ENCODE data around the gene STARD13.

STARD13 gene

GRCh38 chr13:33072759-33073158 is 212.8 kb downstream of the STARD13 start:
- Histone ChIP-seq H3K4me2 (no peak overlapping the region), H3K4me1 (no peaks in the 10 kb centered on the region), H3K27ac (no peak overlapping the region), H3K9ac (no peak overlapping the region), H3K27me3 (no peaks in the 10 kb centered on the region), H3K9me3 (no peaks in the 10 kb centered on the region), H3K36me3 (no peaks in the 10 kb centered on the region), H4K20me1 (no peaks in the 10 kb centered on the region), H3K4me3 (no peak overlapping the region)
- TF ChIP-seq Cebpa-rat (IDR thresholded peaks at IDR 0.05), result no peak

DNA sequence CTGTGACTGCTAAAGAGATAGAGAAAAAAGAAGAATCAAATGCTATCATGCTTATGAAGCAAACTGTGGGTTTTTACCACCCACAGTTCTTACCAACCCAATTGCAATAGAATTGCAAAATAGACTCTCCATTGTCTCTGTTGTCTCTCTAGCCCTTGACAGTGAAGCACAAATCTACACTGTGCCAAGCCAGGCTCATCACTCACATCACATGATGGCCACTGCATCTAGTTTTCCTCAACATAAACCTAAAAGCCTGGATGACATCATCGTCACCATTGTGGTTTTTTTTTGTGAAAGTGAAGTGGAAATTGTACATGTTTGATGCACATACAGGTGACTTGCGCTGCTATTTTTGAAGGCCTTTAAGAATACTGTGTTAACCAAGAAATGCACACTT is 213.3 kb downstream of the STARD13 start:
- Histone ChIP-seq H3K36me3 (no peaks in the 10 kb centered on the region), H3K27me3 (no peaks in the 10 kb centered on the region), H3K9me3 (no peaks in the 10 kb centered on the region), H4K20me1 (no peaks in the 10 kb centered on the region), H3K9ac (no peak overlapping the region), H3K4me1 (no peaks in the 10 kb centered on the region), H3K4me3 (no peak overlapping the region), H3K27ac (no peak overlapping the region), H3K4me2 (no peak overlapping the region)
- TF ChIP-seq Cebpa-rat (IDR thresholded peaks at IDR 0.05), result no peak

DNA sequence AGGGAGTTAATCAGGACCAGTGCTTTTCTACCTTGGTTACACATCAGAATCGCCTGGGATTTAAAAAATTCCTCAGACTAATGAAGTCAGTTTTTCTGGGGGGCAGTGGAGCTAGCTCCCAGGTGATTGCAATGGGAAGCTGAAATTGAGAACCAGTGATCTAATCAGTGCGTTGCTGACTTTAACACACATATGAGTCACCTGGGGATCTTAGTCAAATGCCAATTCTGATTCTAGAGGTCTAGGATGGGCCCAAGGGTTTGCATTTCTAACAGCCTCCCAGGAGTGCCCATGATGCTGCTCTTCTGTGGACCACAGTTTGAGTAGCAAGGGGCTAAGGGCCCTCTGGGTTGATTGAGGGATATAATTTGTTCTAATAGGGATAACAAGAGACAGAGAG is 214.8 kb downstream of the STARD13 start:
- no peak overlapping the region for H3K9ac ChIP-seq
- no peak overlapping the region for H3K27ac ChIP-seq
- H3K4me3 ChIP-seq, result no peak overlapping the region
- no peaks in the 10 kb centered on the region for H4K20me1 ChIP-seq
- no peaks in the 10 kb centered on the region for H3K27me3 ChIP-seq
- H3K4me2 ChIP-seq, result no peak overlapping the region
- no peaks in the 10 kb centered on the region for H3K36me3 ChIP-seq
- 0 out of 2 replicates have a peak, but pooled peaks cover 2% of the 10 kb centered on the region for H3K9me3 ChIP-seq
- no peak for TF ChIP-seq Cebpa-rat (IDR thresholded peaks at IDR 0.05)
- no peaks in the 10 kb centered on the region for H3K4me1 ChIP-seq

DNA sequence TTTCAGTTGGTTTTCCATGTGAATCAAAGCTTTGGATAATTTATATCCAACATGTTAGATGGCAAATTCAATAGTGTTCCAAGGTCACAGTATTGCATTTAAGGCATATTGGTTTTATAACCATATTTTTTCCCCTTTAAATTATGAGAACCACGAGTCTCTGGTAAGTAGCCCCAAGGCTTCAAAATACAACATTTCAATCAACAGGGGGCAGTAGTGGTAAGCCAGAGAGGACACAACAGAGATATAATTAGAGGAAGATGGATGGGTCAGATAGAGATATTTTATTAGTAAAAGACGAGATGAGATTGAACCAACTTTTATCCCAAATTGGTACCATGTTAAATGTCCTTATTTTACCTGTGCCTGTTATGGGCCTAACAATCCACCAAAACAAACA is 216.2 kb downstream of the STARD13 start:
- Histone ChIP-seq H3K9ac (no peak overlapping the region), H3K27ac (no peak overlapping the region), H3K9me3 (0 out of 2 replicates have a peak, but pooled peaks cover 2% of the 10 kb centered on the region), H3K4me3 (no peak overlapping the region), H4K20me1 (no peaks in the 10 kb centered on the region), H3K4me1 (no peaks in the 10 kb centered on the region), H3K36me3 (no peaks in the 10 kb centered on the region), H3K27me3 (no peaks in the 10 kb centered on the region), H3K4me2 (no peak overlapping the region)
- TF ChIP-seq Cebpa-rat (IDR thresholded peaks at IDR 0.05), result no peak

- H3K27ac ChIP-seq, result no peak overlapping the region
- H3K4me1 ChIP-seq, result no peaks in the 10 kb centered on the region
- H3K9ac ChIP-seq, result no peak overlapping the region
- no peak for TF ChIP-seq Cebpa-rat (IDR thresholded peaks at IDR 0.05)
- no peaks in the 10 kb centered on the region for H4K20me1 ChIP-seq
- no peak overlapping the region for H3K4me2 ChIP-seq
- H3K27me3 ChIP-seq, result no peaks in the 10 kb centered on the region
- 0 out of 2 replicates have a peak, but pooled peaks cover 2% of the 10 kb centered on the region for H3K9me3 ChIP-seq
- no peaks in the 10 kb centered on the region for H3K36me3 ChIP-seq
- H3K4me3 ChIP-seq, result no peak overlapping the region
These were observed 219.2 kb downstream of the STARD13 start for GRCh38 chr13:33066329-33066728.

GRCh38 chr13:33060815-33061214 is 224.7 kb downstream of the STARD13 start:
- Histone ChIP-seq H3K4me1 (no peaks in the 10 kb centered on the region), H3K4me2 (no peak overlapping the region), H3K36me3 (no peaks in the 10 kb centered on the region), H3K27me3 (no peaks in the 10 kb centered on the region), H3K27ac (no peak overlapping the region), H3K9me3 (0 out of 2 replicates have a peak, but pooled peaks cover 4% of the 10 kb centered on the region), H3K4me3 (no peak overlapping the region), H3K9ac (no peak overlapping the region), H4K20me1 (no peaks in the 10 kb centered on the region)
- TF ChIP-seq Cebpa-rat (IDR thresholded peaks at IDR 0.05), result no peak

- TF ChIP-seq Cebpa-rat (IDR thresholded peaks at IDR 0.05), result no peak
- H3K4me2 ChIP-seq, result no peak overlapping the region
These were observed 226.7 kb downstream of the STARD13 start for GRCh38 chr13:33058776-33059327.

GRCh38 chr13:33057019-33057780 is 228.4 kb downstream of the STARD13 start:
- Histone ChIP-seq H3K27me3 (no peaks in the 10 kb centered on the region), H4K20me1 (no peaks in the 10 kb centered on the region), H3K4me2 (no peak overlapping the region), H3K36me3 (no peaks in the 10 kb centered on the region), H3K27ac (no peak overlapping the region), H3K9ac (no peak overlapping the region), H3K4me3 (no peak overlapping the region), H3K9me3 (0 out of 2 replicates have a peak, but pooled peaks cover 4% of the 10 kb centered on the region), H3K4me1 (no peaks in the 10 kb centered on the region)
- TF ChIP-seq Cebpa-rat (IDR thresholded peaks at IDR 0.05), result no peak

More at GRCh38 chr13:33058776-33059327, 226.7 kb downstream of the STARD13 start:
- no peaks in the 10 kb centered on the region for H4K20me1 ChIP-seq
- H3K4me3 ChIP-seq, result no peak overlapping the region
- no peak overlapping the region for H3K27ac ChIP-seq
- no peaks in the 10 kb centered on the region for H3K27me3 ChIP-seq
- no peaks in the 10 kb centered on the region for H3K4me1 ChIP-seq
- H3K36me3 ChIP-seq, result no peaks in the 10 kb centered on the region
- 0 out of 2 replicates have a peak, but pooled peaks cover 4% of the 10 kb centered on the region for H3K9me3 ChIP-seq
- H3K9ac ChIP-seq, result no peak overlapping the region

- no peak for TF ChIP-seq Cebpa-rat (IDR thresholded peaks at IDR 0.05)
- H3K36me3 ChIP-seq, result no peaks in the 10 kb centered on the region
- H3K4me2 ChIP-seq, result no peak overlapping the region
These were observed 232.0 kb downstream of the STARD13 start for GRCh38 chr13:33053397-33054066.

More at GRCh38 chr13:33053397-33054066, 232.0 kb downstream of the STARD13 start:
- Histone ChIP-seq H4K20me1 (no peaks in the 10 kb centered on the region), H3K9me3 (no peaks in the 10 kb centered on the region), H3K4me1 (no peaks in the 10 kb centered on the region), H3K27me3 (no peaks in the 10 kb centered on the region), H3K9ac (no peak overlapping the region), H3K4me3 (no peak overlapping the region), H3K27ac (no peak overlapping the region)

All from BLaER1 (cell line).